Stomach (tissue), 9 donors: Measurements from ENCODE around the gene TFF2. TPM values are rescaled to one million over a fixed set of nuclear protein-coding genes. Genes with fewer than 3 reads are reported as not detected.
A peak's percentile ranks its signal among the peaks of the same experiment; 100 is the strongest.

Experiments used
- DNase-seq, 2 donors: peaks; one replicate each; pipeline versions ENCODE4 v3.0.0 to v3.0.0-alpha.2; 2013 to 2019
- H3K27ac ChIP-seq, 5 donors: fragments of 200-600 bp in 4 of 5; sonication (generic) in 4 of 5; one replicate each; pipeline ENCODE4 v1.5.1; 2013 to 2019; ENCODE audit warnings: mild to moderate bottlenecking in 1 of 5, moderate library complexity in 1 of 5
- H3K27me3 ChIP-seq, 3 donors: fragments of 200-600 bp; sonication (generic); one replicate each; pipeline ENCODE4 v1.5.1; 2017 to 2019; ENCODE audit warnings: mixed run types in 1 of 3
- H3K36me3 ChIP-seq, 4 donors: fragments of 200-600 bp; sonication (generic); 1 replicate in 3 of 4; 2 replicates in 1 of 4; pipeline ENCODE4 v1.5.1; 2016 to 2019
- H3K4me1 ChIP-seq, 4 donors: fragments of 200-600 bp; sonication (generic); one replicate each; pipeline ENCODE4 v1.5.1; 2016 to 2019
- H3K4me3 ChIP-seq, 4 donors: fragments of 200-600 bp; sonication (generic) in 3 of 4; one replicate each; pipeline ENCODE4 v1.5.1; 2016 to 2019; ENCODE audit warnings: mild to moderate bottlenecking in 1 of 4
- H3K9me3 ChIP-seq, 4 donors: fragments of 200-600 bp; sonication (generic); one replicate each; pipeline ENCODE4 v1.5.1; 2016 to 2019
- CTCF ChIP-seq, 7 experiments: fragments of 450-650 bp in 4 of 7; fragments of 200-600 bp in 3 of 7; sonication (generic) in 3 of 7; IDR thresholded peaks; one replicate each; pipeline ENCODE4 v1.5.1; 2016 to 2019; ENCODE audit warnings: antibody characterized with exemption in 7 of 7, control low read depth in 2 of 7, mild to moderate bottlenecking in 1 of 7
- EP300 ChIP-seq: sonication (generic); formaldehyde crosslinking; IDR thresholded peaks from one replicate; pipeline ENCODE4 v1.6.1; 2017; ENCODE audit warnings: antibody characterized with exemption
- POLR2A ChIP-seq, 4 donors: fragments of 450-650 bp; IDR thresholded peaks; one replicate each; pipeline ENCODE4 v1.6.1; 2016; ENCODE audit warnings: antibody characterized with exemption in 4 of 4, control low read depth in 2 of 4, mild to moderate bottlenecking in 1 of 4, moderate library complexity in 1 of 4
- POLR2AphosphoS5 ChIP-seq, 3 donors: sonication (generic); formaldehyde crosslinking; IDR thresholded peaks; one replicate each; pipeline ENCODE4 v1.6.1; 2016; ENCODE audit warnings: antibody characterized with exemption in 3 of 3
- WGBS, 5 donors: extraction: QIAGEN DNeasy Blood & Tissue Kit in 3 of 5; methylation state at CpG; one replicate each; pipeline versions ENCODE4 v1.1.5 to v1.1.7; 2013 to 2018; 5-methylcytosine and 5-hydroxymethylcytosine counted together
- intact Hi-C: fragments of 100-400 bp; cut with DNase I; formaldehyde crosslinking; loops from one replicate; pipeline ENCODE4 v1.15.1; 2023; ENCODE audit warnings: low total_unique reads
- polyA plus RNA-seq, 3 donors: library from polyadenylated mRNA; stranded (reverse); fragments of 200-250 nt; gene quantifications; one replicate each; pipeline ENCODE4 v1.2.3, GENCODE V29; 2013
- total RNA-seq, 5 donors: library from RNA; depleted of rRNA; stranded (reverse); fragments of >200 nt; gene quantifications; one replicate each; pipeline versions ENCODE4 v1.1.0 to v1.2.3, GENCODE V29; 2014 to 2016
- donor health status: healthy with polysubstance abuse.
- donor health status: Bipolar disorder and iron deficiency.
- donor health status: healthy.

The TFF2 gene
- total and polyA plus RNA-seq, 8 donors, result 2.3 to 2,979 (median 1,062) TPM

DNA sequence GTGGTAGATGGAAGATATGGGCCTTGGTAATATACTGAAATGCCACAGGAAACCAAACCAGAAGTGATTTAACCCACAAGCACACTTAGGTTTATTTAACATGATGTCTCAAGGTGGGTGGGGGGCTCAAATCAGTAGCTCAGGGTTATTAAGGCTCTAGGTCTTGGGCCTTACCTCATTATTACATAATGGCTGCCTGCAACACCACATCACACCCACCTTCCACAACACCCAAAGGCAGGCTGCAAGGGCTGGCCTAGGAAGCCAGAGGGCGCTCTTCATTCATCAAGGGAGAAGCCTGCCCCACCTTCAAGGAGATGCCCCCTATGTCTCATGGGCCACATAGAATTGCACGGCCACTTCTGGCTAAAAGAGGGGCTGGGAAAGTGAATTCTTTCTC, 9.5 kb upstream of the TFF2 start:
- 77 to 84% (median 83%) methylated on average over 2 of the region's 2 CpGs for WGBS, 5 donors
- Histone ChIP-seq H3K4me1 (peaks cover 0 to 10% (median 4%) of the 10 kb centered on the region in 4 donors), H3K36me3 (no peaks in the 10 kb centered on the region), H3K9me3 (peaks cover 0 to 26% (median 21%) of the 10 kb centered on the region in 4 donors), H3K4me3 (no peak overlapping the region), H3K27ac (peak overlapping the region in 1 of 5 donors; percentile 14), H3K27me3 (peaks cover 0 to 70% (median 0%) of the 10 kb centered on the region in 3 donors)
- TF ChIP-seq POLR2A (IDR thresholded peaks at IDR 0.05) (no peak), POLR2AphosphoS5 (IDR thresholded peaks at IDR 0.05) (no peak), CTCF (IDR thresholded peaks at IDR 0.05) (peak in 1 of 7 experiments; percentile 22), EP300 (no peak)
- no peak for DNase-seq
- intact Hi-C loops, result no loop called here

- TF ChIP-seq POLR2A (IDR thresholded peaks at IDR 0.05) (no peak), POLR2AphosphoS5 (IDR thresholded peaks at IDR 0.05) (no peak), CTCF (IDR thresholded peaks at IDR 0.05) (no peak), EP300 (no peak)
- H3K9me3 ChIP-seq, result peaks cover 0 to 32% (median 26%) of the 10 kb centered on the region in 4 donors
- DNase-seq, result no peak
- H3K4me1 ChIP-seq, result peaks cover 0 to 10% (median 4%) of the 10 kb centered on the region in 4 donors
- peaks cover 0 to 56% (median 0%) of the 10 kb centered on the region in 3 donors for H3K27me3 ChIP-seq
- 87 to 90% (median 89%) methylated on average over 12 to 13 of the region's 13 CpGs for WGBS, 5 donors
- intact Hi-C loops, result loop anchor here (10.0 kb wide), 1 partner anchor 46 kb away; the partner anchor contains the start of gene UBASH3A
- H3K4me3 ChIP-seq, result no peak overlapping the region
- no peak overlapping the region for H3K27ac ChIP-seq
- no peaks in the 10 kb centered on the region for H3K36me3 ChIP-seq
Measured at GRCh38 chr21:42358937-42359336, 8.1 kb upstream of the TFF2 start.

DNA sequence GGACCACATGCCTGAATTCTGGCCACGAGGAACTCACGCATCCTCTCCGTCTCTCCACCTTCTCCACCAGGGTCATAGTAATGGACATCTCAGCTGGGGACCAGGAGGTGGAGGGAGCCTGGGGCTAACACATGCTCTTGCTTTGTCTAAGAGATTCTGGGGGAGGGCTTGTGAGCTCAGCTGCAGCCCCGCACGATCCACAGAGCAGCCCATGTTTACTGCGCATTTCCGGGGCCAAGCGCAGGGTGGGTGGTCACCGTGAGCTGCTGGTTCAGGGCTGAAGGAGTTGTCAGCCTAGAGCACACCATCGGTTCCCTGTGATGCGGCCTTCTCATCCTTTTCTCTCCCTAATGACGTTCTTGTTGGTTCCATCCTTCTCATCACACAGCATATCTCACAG, 7.5 kb upstream of the TFF2 start:
- peaks cover 0 to 53% (median 0%) of the 10 kb centered on the region in 3 donors for H3K27me3 ChIP-seq
- DNase-seq, result no peak
- H3K9me3 ChIP-seq, result peaks cover 0 to 33% (median 26%) of the 10 kb centered on the region in 4 donors
- peak overlapping the region in 3 of 5 donors; percentile 0 to 59 (median 22) for H3K27ac ChIP-seq
- intact Hi-C loops, result loop anchor here (10.0 kb wide), 1 partner anchor 47 kb away; the partner anchor contains the start of gene UBASH3A
- TF ChIP-seq POLR2A (IDR thresholded peaks at IDR 0.05) (no peak), EP300 (no peak), CTCF (IDR thresholded peaks at IDR 0.05) (no peak), POLR2AphosphoS5 (IDR thresholded peaks at IDR 0.05) (no peak)
- H3K4me1 ChIP-seq, result peaks cover 0 to 10% (median 3%) of the 10 kb centered on the region in 4 donors
- no peak overlapping the region for H3K4me3 ChIP-seq
- H3K36me3 ChIP-seq, result no peaks in the 10 kb centered on the region
- 73 to 85% (median 81%) methylated on average over 6 to 12 of the region's 12 CpGs for WGBS, 5 donors

DNA sequence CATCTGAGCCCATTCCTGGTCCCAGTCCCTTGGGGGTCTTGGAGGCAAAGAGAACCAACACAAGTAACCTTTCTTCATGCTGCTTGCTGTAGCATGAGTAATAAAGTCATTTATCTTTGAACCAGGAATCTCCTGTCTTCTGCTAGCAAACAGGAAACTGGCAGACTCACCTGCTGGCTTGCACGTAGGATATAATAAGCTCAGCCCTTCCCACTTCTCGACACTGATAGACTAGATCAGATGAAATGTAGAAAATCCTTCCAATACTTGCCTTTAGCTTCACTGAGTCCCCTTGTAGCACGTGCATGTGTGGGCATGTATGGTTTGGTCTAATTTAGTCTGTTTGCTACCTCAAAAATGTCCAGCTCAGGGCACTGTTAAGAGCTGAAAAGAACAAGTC, 6.5 kb upstream of the TFF2 start:
- TF ChIP-seq CTCF (IDR thresholded peaks at IDR 0.05) (no peak), POLR2A (IDR thresholded peaks at IDR 0.05) (no peak), EP300 (no peak), POLR2AphosphoS5 (IDR thresholded peaks at IDR 0.05) (no peak)
- no peak overlapping the region for H3K4me3 ChIP-seq
- H3K4me1 ChIP-seq, result peaks cover 0 to 10% (median 0%) of the 10 kb centered on the region in 4 donors
- H3K27ac ChIP-seq, result peak overlapping the region in 3 of 5 donors; percentile 15 to 59 (median 22)
- no peaks in the 10 kb centered on the region for H3K36me3 ChIP-seq
- H3K27me3 ChIP-seq, result peaks cover 0 to 44% (median 0%) of the 10 kb centered on the region in 3 donors
- intact Hi-C loops, result loop anchor here (10.0 kb wide), 1 partner anchor 47 kb away; the partner anchor contains the start of gene UBASH3A
- DNase-seq, result no peak
- WGBS, 5 donors, result 29 to 50% (median 36%) methylated on average over 3 of the region's 3 CpGs
- peaks cover 0 to 33% (median 26%) of the 10 kb centered on the region in 4 donors for H3K9me3 ChIP-seq
